OCI-LY1 (cell line): ENCODE data around the gene DNAJA3.

Experiments
- H2AFZ ChIP-seq: fragments of 200-600 bp; sonication (generic), shearing (Covaris generic); 2 replicates; pipeline ENCODE4 v1.6.0; 2014; ENCODE audit warnings: antibody characterized with exemption, mild to moderate bottlenecking, low read length
- H3F3A ChIP-seq: fragments of 200-600 bp; sonication (generic), shearing (Covaris generic); 2 replicates; pipeline ENCODE4 v1.6.0; 2014; ENCODE audit warnings: mild to moderate bottlenecking, antibody characterized with exemption, low read length, moderate library complexity; ENCODE audit not compliant: insufficient read depth
- H3K27ac ChIP-seq: fragments of 200-600 bp; sonication (generic); 2 replicates; pipeline ENCODE4 v1.5.1; 2014; ENCODE audit warnings: low read length, mixed run types, mild to moderate bottlenecking, low read depth; ENCODE audit not compliant: poor library complexity, severe bottlenecking
- H3K27me3 ChIP-seq: fragments of 200-600 bp; sonication (generic); 2 replicates; pipeline ENCODE4 v1.6.0; 2014; ENCODE audit warnings: antibody characterized with exemption, mild to moderate bottlenecking, low read length, moderate library complexity; ENCODE audit not compliant: insufficient read depth
- H3K36me3 ChIP-seq: fragments of 200-600 bp; sonication (generic); 2 replicates; pipeline ENCODE4 v1.6.1; 2014; ENCODE audit warnings: mild to moderate bottlenecking, antibody characterized with exemption, low read length, moderate library complexity, mixed read lengths; ENCODE audit not compliant: insufficient read depth
- H3K4me1 ChIP-seq: fragments of 200-600 bp; sonication (generic); 2 replicates; pipeline ENCODE4 v1.5.1; 2014; ENCODE audit warnings: mild to moderate bottlenecking, low read length, moderate library complexity; ENCODE audit not compliant: insufficient read depth, severe bottlenecking
- H3K4me2 ChIP-seq: fragments of 200-600 bp; sonication (generic), shearing (Covaris generic); 2 replicates; pipeline ENCODE4 v1.6.1; 2014; ENCODE audit warnings: low read length
- H3K4me3 ChIP-seq: fragments of 200-600 bp; sonication (generic); 2 replicates; pipeline ENCODE4 v1.5.1; 2014; ENCODE audit warnings: low read length, low read depth, mild to moderate bottlenecking, mixed read lengths; ENCODE audit not compliant: poor library complexity, severe bottlenecking
- H3K79me2 ChIP-seq: fragments of 200-600 bp; shearing (Covaris generic); 2 replicates; pipeline ENCODE4 v1.6.1; 2016; ENCODE audit warnings: mixed run types, low read length, mixed read lengths; ENCODE audit not compliant: insufficient read depth
- H3K9ac ChIP-seq: fragments of 200-600 bp; sonication (generic), shearing (Covaris generic); 2 replicates; pipeline ENCODE4 v1.6.1; 2014; ENCODE audit warnings: mild to moderate bottlenecking, low read length, mixed read lengths
- H3K9me2 ChIP-seq: fragments of 200-600 bp; sonication (generic), shearing (Covaris generic); 2 replicates; pipeline ENCODE4 v1.6.1; 2014; ENCODE audit warnings: low read depth, mild to moderate bottlenecking, low read length, mixed read lengths
- H3K9me3 ChIP-seq: fragments of 200-600 bp; shearing (Covaris generic); 2 replicates; pipeline ENCODE4 v1.6.1; 2014; ENCODE audit warnings: low read length, mixed read lengths
- H4K20me1 ChIP-seq: fragments of 200-600 bp; sonication (generic), shearing (Covaris generic); 2 replicates; pipeline ENCODE4 v1.6.0; 2016; ENCODE audit warnings: mild to moderate bottlenecking, low read length; ENCODE audit not compliant: insufficient read depth
- EZH2 ChIP-seq: fragments of 200-600 bp; sonication (generic), shearing (Covaris generic); IDR thresholded peaks from 2 replicates; pipeline ENCODE4 v1.8.0; 2017; ENCODE audit warnings: borderline replicate concordance, mixed run types, mild to moderate bottlenecking, antibody characterized with exemption, low read length, moderate library complexity, mixed read lengths
- TF ChIP-seq, protein P1 (sequence below): fragments of 200-600 bp; sonication (generic), shearing (Covaris generic); IDR thresholded peaks from 2 replicates; pipeline ENCODE4 v1.5.1; 2017; ENCODE audit warnings: mild to moderate bottlenecking, antibody characterized with exemption, low read length, moderate library complexity, mixed read lengths

Gene DNAJA3

DNA sequence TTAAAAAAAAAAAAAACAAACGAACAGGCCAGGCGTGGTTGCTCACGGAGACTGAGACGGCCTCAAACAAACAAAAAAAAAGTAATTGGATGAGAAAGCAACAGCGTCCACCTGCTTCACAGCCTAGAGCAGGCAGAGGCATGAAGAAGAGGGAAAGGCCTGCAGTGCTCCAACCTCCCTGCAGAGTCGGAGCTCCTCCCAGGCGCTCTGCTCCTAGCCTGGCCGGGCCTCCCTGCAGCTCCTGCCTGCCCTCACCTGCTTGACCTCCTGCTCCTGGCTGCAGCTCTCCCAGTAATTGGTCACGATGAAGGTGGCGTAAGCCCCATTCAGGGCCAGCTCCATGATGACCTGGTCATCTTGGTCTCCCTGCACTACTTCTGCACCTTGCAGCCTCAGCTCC is 43.3 kb downstream of the DNAJA3 start:
- TF ChIP-seq, protein P1, sequence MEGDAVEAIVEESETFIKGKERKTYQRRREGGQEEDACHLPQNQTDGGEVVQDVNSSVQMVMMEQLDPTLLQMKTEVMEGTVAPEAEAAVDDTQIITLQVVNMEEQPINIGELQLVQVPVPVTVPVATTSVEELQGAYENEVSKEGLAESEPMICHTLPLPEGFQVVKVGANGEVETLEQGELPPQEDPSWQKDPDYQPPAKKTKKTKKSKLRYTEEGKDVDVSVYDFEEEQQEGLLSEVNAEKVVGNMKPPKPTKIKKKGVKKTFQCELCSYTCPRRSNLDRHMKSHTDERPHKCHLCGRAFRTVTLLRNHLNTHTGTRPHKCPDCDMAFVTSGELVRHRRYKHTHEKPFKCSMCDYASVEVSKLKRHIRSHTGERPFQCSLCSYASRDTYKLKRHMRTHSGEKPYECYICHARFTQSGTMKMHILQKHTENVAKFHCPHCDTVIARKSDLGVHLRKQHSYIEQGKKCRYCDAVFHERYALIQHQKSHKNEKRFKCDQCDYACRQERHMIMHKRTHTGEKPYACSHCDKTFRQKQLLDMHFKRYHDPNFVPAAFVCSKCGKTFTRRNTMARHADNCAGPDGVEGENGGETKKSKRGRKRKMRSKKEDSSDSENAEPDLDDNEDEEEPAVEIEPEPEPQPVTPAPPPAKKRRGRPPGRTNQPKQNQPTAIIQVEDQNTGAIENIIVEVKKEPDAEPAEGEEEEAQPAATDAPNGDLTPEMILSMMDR = no peak
- no peak for TF ChIP-seq EZH2
- peaks cover 16% of the 10 kb centered on the region for H3K4me1 ChIP-seq
- peaks cover 52% of the 10 kb centered on the region for H3K36me3 ChIP-seq

GRCh38 chr16:4471869-4472268 is 46.2 kb downstream of the DNAJA3 start:
- TF ChIP-seq, protein P1 = no peak
- TF ChIP-seq EZH2 = no peak
- H3K4me1 ChIP-seq = peaks cover 27% of the 10 kb centered on the region

More for the DNA sequence above, 43.3 kb downstream of the DNAJA3 start:
- Histone ChIP-seq H4K20me1 (no peaks in the 10 kb centered on the region), H2AFZ (no peak overlapping the region), H3K4me2 (no peak overlapping the region), H3K79me2 (no peaks in the 10 kb centered on the region; the same call in 1 of the 2 replicates), H3K27me3 (no peaks in the 10 kb centered on the region), H3K27ac (no peak overlapping the region), H3K9ac (no peak overlapping the region), H3K9me3 (no peaks in the 10 kb centered on the region), H3K4me3 (no peak overlapping the region), H3F3A (peaks cover 4% of the 10 kb centered on the region; the same call in 1 of the 2 replicates), H3K9me2 (no peaks in the 10 kb centered on the region)

DNA sequence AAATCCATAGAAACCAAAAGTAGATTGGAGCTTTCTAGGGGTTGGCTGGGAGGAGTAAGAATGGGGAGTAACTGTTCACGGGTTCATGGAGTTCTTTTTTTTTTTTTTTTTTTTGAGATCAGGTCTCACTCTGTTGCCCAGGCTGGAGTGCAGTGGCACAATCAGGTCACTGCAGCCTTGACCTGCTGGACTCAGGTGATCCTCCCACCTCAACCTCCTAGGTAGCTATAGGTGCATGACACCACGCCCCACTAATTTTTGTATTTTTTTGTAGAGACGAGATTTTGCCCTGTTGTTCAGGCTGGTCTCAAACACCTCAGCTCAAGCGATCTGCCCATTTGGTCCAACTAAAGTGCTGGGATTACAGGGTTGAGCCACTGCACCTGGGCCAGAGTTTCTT is 47.2 kb downstream of the DNAJA3 start:
- Histone ChIP-seq H3K79me2 (peaks cover 3% of the 10 kb centered on the region; the same call in 1 of the 2 replicates), H3K9me2 (no peaks in the 10 kb centered on the region), H3K27me3 (no peaks in the 10 kb centered on the region), H2AFZ (no peak overlapping the region), H4K20me1 (no peaks in the 10 kb centered on the region), H3K9ac (peak overlapping the region; percentile 38; the same call in 1 of the 2 replicates), H3K4me3 (peak overlapping the region; percentile 72), H3F3A (peaks cover 4% of the 10 kb centered on the region; the same call in 1 of the 2 replicates), H3K27ac (peak overlapping the region; percentile 88), H3K4me1 (peaks cover 36% of the 10 kb centered on the region), H3K4me2 (peak overlapping the region; percentile 66), H3K36me3 (peaks cover 20% of the 10 kb centered on the region), H3K9me3 (no peaks in the 10 kb centered on the region)
- TF ChIP-seq, protein P1 = no peak

More at GRCh38 chr16:4471869-4472268, 46.2 kb downstream of the DNAJA3 start:
- H3K27ac ChIP-seq = no peak overlapping the region
- no peaks in the 10 kb centered on the region for H3K9me3 ChIP-seq
- H2AFZ ChIP-seq = no peak overlapping the region
- no peak overlapping the region for H3K4me2 ChIP-seq
- H3K9ac ChIP-seq = no peak overlapping the region
- no peaks in the 10 kb centered on the region for H4K20me1 ChIP-seq
- H3F3A ChIP-seq = peaks cover 4% of the 10 kb centered on the region; the same call in 1 of the 2 replicates
- no peaks in the 10 kb centered on the region; the same call in 1 of the 2 replicates for H3K79me2 ChIP-seq
- no peak overlapping the region for H3K4me3 ChIP-seq
- no peaks in the 10 kb centered on the region for H3K27me3 ChIP-seq
- H3K9me2 ChIP-seq = no peaks in the 10 kb centered on the region
- peaks cover 29% of the 10 kb centered on the region for H3K36me3 ChIP-seq
